Stimulated activated naive CD4-positive, alpha-beta T cell treated with Interleukin-2 at 50 U/mL for 16 hours (primary cell): Measurements from ENCODE around the gene CFAP20DC.
A peak's percentile ranks its signal among the peaks of the same experiment; 100 is the strongest.
"Not testable (repeated sequence)": the region's sequence is repeated elsewhere in the genome, so short reads cannot be mapped to it uniquely, and the experiment has no call there.

Source experiments
- DNase-seq: peaks from one replicate; lab custom pipeline; 2025; lab: John Stamatoyannopoulos, UW

CFAP20DC gene

GRCh38 chr3:59017617-59017984 is 32.2 kb downstream of the CFAP20DC start:
- DNase-seq: no peak

DNA sequence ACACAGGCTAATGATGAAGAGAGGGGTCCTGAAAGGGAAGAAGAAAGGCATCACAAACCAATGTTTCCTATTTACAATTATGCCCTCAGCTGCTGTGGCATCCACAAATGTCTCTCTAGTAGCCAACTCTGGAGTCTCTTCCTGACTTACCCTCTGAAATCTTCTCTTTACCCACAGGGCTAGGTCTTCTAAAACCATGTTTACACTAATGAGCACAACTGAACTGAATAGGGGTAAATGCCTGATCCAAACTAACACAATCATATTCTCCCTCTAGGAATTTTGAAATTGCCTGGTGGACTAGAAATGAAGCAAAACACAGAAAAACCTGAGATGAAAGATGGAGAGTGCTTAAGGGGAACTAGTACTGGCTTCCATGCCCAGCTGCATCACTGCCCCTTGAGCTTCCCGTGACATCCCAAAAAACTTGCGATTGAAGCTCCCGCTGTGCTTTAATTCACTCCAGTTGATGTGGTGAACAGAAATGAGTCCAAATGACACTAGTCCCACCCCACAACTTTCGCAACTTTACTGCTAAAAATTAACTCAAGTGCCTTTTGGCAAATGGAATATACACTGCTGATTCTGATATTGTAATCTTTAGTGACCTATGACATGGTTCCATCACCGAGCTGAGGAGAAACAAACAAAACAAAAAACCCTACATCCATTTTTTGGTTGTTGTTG is 32.8 kb downstream of the CFAP20DC start:
- no peak for DNase-seq

DNA sequence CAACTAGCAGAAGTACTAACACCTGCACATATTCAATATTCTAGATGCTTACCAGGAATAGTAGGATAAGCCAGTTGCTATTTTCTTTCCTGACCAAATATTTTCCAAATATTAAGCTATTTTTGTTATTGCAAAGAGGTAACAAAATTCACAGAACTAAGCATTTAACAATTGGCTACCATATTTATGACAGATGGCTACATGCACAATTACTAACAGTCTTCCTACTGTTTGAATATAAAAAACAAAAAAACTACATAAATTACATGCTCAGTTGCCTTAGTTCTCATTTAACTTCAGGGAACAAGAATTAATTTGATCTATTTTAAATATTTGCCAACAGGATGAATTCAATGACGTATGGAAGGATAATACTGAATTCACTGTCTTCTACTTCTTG is 36.2 kb downstream of the CFAP20DC start:
- DNase-seq: no peak

GRCh38 chr3:59006634-59007517 is 42.9 kb downstream of the CFAP20DC start:
- no peak for DNase-seq

- DNase-seq: no peak
These were observed 48.1 kb downstream of the CFAP20DC start for GRCh38 chr3:59001675-59002074.

- DNase-seq: no peak
These were observed 50.1 kb downstream of the CFAP20DC start for GRCh38 chr3:58999774-59000160.

- no peak for DNase-seq
These were observed 50.6 kb downstream of the CFAP20DC start for GRCh38 chr3:58999134-58999773.

DNA sequence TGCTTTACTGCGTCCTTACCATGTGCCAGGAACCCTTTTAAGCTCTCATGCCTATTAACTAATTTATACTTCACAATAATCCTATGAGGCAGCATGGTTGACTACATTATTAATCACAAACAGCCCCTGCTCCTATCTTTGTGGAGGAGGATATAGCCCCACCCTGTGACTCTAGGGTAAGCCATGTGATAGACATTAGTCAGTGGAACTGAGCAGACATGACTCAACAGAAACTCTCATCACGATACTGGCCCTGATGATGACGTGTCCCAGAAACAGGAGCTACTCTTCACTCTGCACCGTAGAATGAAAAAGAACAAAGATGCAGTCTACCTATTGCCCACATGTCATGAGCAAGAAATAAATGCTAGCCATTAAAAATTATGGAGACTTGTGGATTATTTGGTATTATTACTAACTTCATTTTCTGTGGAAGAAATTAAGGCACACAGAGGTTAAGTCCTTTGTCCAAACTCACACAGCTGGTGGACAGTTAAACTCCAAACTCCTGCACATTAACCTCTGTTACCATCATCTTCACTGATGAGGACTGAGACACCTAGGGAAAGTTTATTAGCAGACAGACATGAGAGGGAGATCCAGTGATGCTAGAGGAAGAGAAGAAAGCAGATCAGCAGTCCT is 51.2 kb downstream of the CFAP20DC start:
- peak; percentile 11 for DNase-seq

GRCh38 chr3:58996730-58997129 is 53.1 kb downstream of the CFAP20DC start:
- no peak for DNase-seq

DNA sequence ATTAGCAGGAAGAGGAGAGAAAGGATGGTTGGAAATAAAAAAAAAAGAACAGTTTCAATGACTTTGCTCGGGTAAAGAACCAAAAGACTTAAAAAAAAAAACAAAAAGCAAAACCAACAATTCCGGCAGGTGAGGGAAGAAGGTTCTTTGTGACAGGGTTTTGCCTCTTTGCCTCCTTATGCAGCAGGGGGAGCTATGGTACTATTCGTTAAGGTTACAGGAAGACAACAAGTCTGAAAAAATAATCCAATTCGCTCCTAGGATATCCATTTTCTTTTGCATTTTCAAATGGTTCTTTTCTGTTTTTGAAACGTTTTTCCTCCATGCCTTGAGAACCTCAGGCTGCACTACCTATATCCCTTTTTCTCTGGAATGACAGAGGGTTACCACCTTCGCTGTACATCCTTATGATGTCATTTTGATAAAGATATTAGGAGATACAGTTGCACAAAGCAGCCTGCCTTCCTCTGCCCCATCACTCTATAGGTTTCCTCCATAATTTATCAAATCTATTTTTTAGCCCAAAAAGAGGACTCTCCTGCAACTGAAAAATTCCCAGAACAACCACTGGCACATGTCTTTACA is 55.0 kb downstream of the CFAP20DC start:
- DNase-seq: no peak

- DNase-seq: no peak
These were observed 56.3 kb downstream of the CFAP20DC start for GRCh38 chr3:58993547-58993946.

DNA sequence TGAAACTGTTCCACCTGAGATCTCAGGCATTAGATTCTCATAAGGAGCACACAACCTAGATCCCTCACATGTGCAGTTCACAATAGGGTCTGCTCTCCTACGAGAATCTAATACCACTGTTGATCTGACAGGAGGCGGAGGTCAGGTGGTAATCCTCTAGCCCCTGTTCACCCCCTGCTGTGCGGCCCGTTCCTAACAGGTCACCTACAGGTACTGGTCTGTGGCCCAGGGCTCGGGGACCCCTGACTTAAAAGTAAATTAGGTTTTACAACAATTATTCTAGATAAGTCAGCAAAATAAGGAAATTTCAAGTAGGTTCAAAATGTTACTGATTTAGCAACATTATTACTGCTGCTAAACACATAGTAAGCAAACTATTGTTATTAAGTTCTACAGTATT is 58.2 kb downstream of the CFAP20DC start:
- no peak for DNase-seq

- DNase-seq: no peak
These were observed 58.8 kb downstream of the CFAP20DC start for GRCh38 chr3:58991026-58991425.

DNA sequence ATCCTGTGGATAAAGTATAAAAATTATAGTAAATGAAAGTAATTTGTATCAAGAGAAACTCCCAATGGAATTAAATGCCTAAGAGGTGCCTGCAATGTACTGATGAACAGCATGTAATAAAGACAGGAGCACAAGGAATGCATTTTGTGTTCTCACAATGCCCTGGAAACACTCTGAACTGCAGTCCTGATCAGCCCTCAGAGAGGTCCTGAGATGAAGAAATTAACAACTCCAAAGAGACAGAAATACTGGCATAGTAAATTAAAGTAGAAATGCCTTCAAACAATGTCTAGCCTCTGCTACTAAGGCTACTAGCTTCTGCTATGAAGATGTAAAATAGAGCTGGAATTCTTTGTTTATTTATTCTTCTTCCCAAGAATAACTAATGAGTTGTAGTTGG is 59.9 kb downstream of the CFAP20DC start:
- no peak for DNase-seq

DNA sequence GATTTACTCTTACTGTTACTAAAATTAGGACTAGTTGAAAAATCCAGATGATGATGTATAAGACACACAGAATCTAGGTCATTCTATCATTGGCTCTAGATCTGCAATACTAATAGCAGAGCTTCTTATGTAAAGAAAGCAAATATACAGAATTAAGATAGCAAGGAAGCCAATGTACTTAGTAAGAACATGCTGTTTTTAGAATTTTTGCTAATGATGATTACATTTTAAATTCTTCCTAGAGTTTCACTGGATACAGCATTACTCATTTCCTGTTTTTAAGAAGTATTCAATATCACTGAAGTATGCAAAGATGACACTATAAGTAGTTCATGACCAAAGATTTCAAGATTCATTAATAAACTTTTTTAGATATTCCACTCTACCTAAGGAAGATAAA is 60.7 kb downstream of the CFAP20DC start:
- no peak for DNase-seq

DNA sequence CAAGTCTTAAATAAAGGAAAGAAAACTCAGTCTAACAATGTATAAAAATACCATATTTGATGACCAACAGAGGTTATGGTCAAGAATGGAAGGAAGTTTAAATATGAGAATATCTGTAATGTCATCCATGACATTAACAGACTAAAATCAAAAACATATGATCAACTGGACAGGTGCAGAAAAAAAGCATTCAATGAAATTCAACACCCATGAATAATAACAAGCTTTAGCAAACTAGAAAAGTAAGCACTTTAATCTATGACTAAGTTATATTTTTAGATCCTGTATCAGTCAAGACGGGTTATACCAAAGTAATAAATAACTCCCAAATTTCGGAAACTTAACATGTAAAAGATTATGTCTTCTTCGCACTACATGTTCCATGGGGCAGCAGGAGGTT is 61.8 kb downstream of the CFAP20DC start:
- DNase-seq: no peak

GRCh38 chr3:58986654-58987053 is 63.2 kb downstream of the CFAP20DC start:
- DNase-seq: no peak

GRCh38 chr3:58979840-58980239 is 70.0 kb downstream of the CFAP20DC start:
- DNase-seq: no peak

GRCh38 chr3:58973796-58974195 is 76.0 kb downstream of the CFAP20DC start:
- DNase-seq: no peak

- DNase-seq: not testable (repeated sequence)
These were observed 82.0 kb downstream of the CFAP20DC start for GRCh38 chr3:58967866-58968265.

GRCh38 chr3:58965865-58966264 is 84.0 kb downstream of the CFAP20DC start:
- DNase-seq: no peak

DNA sequence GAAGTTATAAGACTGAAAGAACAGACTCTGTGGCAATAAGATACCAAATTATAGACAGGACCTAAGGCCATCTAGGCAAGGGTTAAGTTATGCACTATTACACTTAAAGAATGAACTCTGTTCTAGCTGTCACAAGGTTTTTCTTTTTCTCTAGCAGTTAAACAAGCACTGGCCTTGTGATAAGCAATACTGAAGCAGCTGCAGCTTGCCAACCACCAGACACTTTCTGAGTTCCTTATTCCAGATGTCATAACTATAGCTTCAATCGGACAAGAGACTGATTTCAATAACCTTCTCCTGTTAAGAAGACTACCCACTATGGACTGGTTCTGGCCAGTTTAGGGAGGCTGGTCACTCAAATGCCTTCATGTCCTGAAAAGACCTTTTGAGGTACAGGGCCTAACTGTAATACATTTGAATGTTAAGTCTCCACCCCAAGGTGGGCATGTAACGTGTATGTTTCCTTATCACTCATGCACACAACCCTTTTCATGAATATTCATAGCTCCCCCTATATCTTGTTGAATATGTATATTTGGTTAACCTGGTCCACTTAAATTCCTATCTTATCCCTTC is 85.8 kb downstream of the CFAP20DC start:
- no peak for DNase-seq
